ENCODE measurements around the gene RSPO4.

DNA sequence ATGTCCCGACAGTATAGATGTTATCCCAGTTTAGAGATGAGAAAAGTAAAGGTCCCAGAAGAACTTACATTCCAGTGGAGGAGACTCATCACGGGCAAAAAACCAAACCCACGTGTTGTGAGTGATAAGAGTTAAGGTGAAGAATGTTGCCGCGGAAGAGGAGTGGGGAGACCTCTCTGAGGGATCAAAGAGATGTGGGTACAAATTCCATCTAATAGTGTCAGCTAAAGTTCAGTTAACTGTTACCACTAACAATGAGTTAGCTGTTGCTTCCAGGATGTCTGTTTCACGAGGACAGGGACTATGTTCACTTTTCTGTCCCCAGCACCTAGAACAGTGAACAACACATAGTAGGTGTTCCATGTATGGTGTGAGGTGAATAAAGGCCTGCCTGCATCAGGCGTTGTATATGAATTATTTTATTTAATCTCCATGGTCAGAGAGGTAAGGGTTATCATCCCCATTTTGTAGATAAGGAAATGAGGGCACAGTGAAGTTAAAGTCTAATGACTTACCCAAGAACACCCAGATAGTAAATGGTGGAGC lies 39.8 kb upstream of the RSPO4 start:
- TF ChIP-seq, protein P1, sequence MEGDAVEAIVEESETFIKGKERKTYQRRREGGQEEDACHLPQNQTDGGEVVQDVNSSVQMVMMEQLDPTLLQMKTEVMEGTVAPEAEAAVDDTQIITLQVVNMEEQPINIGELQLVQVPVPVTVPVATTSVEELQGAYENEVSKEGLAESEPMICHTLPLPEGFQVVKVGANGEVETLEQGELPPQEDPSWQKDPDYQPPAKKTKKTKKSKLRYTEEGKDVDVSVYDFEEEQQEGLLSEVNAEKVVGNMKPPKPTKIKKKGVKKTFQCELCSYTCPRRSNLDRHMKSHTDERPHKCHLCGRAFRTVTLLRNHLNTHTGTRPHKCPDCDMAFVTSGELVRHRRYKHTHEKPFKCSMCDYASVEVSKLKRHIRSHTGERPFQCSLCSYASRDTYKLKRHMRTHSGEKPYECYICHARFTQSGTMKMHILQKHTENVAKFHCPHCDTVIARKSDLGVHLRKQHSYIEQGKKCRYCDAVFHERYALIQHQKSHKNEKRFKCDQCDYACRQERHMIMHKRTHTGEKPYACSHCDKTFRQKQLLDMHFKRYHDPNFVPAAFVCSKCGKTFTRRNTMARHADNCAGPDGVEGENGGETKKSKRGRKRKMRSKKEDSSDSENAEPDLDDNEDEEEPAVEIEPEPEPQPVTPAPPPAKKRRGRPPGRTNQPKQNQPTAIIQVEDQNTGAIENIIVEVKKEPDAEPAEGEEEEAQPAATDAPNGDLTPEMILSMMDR (IDR thresholded peaks at IDR 0.05): no peak
- TF ChIP-seq POLR2AphosphoS5 (IDR thresholded peaks at IDR 0.05) (no peak), EP300 (IDR thresholded peaks at IDR 0.05) (no peak), POLR2A (IDR thresholded peaks at IDR 0.05; ENCODE audit: low read depth) (no peak)
